ENCODE measurements around the gene EME2. TPM values are rescaled to one million over a fixed set of nuclear protein-coding genes. Genes with fewer than 3 reads are reported as not detected.

Gene EME2
- polyA plus RNA-seq, 1 donor from 2014 or later = 21.2 TPM

DNA sequence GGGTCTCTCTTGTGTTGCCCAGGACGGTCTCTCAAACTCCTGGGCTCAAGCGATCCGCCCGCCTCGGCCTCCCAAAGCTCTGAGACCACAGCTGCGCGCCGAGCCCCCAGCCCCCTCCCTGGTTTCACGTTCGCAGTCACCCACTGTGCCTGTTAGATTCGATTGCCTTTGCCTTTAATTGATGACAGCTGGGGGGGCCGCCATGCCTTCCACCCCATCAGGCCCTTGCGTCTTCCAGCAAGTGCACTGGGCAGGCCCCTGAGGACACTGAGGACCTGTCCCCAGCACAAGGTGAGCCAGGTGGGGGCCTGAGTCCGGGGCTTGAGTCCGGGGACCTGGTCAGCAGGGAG is 17.6 kb downstream of the EME2 start:
- Histone ChIP-seq H3K9me3 (ENCODE audit: low read length) (no peaks in the 10 kb centered on the region), H3K9ac (ENCODE audit: low read length) (no peak overlapping the region), H2AFZ (ENCODE audit: low read depth, low read length) (no peak overlapping the region), H3K27me3 (ENCODE audit: insufficient read depth, low read depth, low read length) (no peaks in the 10 kb centered on the region), H3K4me3 (ENCODE audit: low read length) (no peak overlapping the region), H4K20me1 (ENCODE audit: insufficient read depth) (no peaks in the 10 kb centered on the region), H3F3A (ENCODE audit: insufficient read depth, low read length, poor library complexity, severe bottlenecking) (no peaks in the 10 kb centered on the region), H3K27ac (ENCODE audit: low read length) (no peak overlapping the region), H3K4me2 (ENCODE audit: low read length) (no peak overlapping the region), H3K79me2 (replicated peaks; ENCODE audit: insufficient read depth, low read length) (peaks cover under 1% of the 10 kb centered on the region), H3K9me2 (ENCODE audit: insufficient read depth, low read length) (no peaks in the 10 kb centered on the region), H3K36me3 (ENCODE audit: insufficient read depth, low read length) (no peaks in the 10 kb centered on the region)
- TF ChIP-seq MXI1 (conservative IDR thresholded peaks at IDR 0.05; ENCODE audit: poor library complexity, severe bottlenecking) (no peak), RAD21 (conservative IDR thresholded peaks at IDR 0.05) (no peak), SMC3 (conservative IDR thresholded peaks at IDR 0.05; ENCODE audit: poor library complexity) (no peak), EP300 (conservative IDR thresholded peaks at IDR 0.05; ENCODE audit: poor library complexity, severe bottlenecking) (no peak), POLR2AphosphoS5 (IDR thresholded peaks at IDR 0.05) (no peak), EZH2 (IDR thresholded peaks at IDR 0.05; ENCODE audit: borderline replicate concordance, insufficient read depth, low read length, poor library complexity, severe bottlenecking) (no peak), TAF1 (IDR thresholded peaks at IDR 0.05; ENCODE audit: low read depth) (no peak)
- TF ChIP-seq, protein P1, sequence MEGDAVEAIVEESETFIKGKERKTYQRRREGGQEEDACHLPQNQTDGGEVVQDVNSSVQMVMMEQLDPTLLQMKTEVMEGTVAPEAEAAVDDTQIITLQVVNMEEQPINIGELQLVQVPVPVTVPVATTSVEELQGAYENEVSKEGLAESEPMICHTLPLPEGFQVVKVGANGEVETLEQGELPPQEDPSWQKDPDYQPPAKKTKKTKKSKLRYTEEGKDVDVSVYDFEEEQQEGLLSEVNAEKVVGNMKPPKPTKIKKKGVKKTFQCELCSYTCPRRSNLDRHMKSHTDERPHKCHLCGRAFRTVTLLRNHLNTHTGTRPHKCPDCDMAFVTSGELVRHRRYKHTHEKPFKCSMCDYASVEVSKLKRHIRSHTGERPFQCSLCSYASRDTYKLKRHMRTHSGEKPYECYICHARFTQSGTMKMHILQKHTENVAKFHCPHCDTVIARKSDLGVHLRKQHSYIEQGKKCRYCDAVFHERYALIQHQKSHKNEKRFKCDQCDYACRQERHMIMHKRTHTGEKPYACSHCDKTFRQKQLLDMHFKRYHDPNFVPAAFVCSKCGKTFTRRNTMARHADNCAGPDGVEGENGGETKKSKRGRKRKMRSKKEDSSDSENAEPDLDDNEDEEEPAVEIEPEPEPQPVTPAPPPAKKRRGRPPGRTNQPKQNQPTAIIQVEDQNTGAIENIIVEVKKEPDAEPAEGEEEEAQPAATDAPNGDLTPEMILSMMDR (IDR thresholded peaks at IDR 0.05; ENCODE audit: poor library complexity, severe bottlenecking) = no peak
- TF ChIP-seq, protein P2, sequence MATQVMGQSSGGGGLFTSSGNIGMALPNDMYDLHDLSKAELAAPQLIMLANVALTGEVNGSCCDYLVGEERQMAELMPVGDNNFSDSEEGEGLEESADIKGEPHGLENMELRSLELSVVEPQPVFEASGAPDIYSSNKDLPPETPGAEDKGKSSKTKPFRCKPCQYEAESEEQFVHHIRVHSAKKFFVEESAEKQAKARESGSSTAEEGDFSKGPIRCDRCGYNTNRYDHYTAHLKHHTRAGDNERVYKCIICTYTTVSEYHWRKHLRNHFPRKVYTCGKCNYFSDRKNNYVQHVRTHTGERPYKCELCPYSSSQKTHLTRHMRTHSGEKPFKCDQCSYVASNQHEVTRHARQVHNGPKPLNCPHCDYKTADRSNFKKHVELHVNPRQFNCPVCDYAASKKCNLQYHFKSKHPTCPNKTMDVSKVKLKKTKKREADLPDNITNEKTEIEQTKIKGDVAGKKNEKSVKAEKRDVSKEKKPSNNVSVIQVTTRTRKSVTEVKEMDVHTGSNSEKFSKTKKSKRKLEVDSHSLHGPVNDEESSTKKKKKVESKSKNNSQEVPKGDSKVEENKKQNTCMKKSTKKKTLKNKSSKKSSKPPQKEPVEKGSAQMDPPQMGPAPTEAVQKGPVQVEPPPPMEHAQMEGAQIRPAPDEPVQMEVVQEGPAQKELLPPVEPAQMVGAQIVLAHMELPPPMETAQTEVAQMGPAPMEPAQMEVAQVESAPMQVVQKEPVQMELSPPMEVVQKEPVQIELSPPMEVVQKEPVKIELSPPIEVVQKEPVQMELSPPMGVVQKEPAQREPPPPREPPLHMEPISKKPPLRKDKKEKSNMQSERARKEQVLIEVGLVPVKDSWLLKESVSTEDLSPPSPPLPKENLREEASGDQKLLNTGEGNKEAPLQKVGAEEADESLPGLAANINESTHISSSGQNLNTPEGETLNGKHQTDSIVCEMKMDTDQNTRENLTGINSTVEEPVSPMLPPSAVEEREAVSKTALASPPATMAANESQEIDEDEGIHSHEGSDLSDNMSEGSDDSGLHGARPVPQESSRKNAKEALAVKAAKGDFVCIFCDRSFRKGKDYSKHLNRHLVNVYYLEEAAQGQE (IDR thresholded peaks at IDR 0.05; ENCODE audit: borderline replicate concordance) = no peak

DNA sequence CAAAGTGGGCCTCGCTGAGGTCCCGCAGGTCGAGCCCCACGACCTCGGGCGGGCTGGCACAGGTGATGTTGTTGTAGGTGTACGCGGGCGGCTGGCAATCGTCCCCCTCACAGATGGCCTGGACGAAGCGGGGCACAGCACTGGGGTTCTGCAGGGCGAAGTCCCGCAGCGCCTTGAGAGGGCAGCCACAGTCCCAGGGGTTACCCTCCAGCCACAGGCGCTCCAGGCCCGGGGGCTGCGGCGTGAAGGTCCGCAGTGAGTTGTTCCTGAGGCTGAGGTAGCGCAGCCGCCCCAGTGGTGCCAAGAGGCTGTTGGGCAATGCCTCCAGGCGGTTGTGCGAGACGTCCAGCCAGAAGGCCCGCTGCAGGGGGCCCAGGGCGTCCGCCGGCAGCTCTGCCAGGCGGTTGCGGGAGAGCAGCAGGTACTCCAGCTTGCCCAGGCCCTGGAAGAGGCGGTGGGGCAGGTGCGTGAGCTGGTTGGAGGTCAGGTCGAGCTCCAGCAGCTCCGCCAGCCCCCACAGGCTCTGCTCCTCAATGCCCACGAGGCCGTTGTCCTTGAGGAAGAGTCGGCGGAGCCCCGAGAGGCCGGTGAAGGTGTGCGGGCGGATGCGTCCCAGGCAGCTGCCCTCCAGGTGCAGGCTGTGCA is 18.1 kb downstream of the EME2 start:
- no peak for TF ChIP-seq MXI1 (conservative IDR thresholded peaks at IDR 0.05; ENCODE audit: poor library complexity, severe bottlenecking)
- TF ChIP-seq POLR2AphosphoS5 (IDR thresholded peaks at IDR 0.05) = no peak
- TF ChIP-seq, protein P2 (IDR thresholded peaks at IDR 0.05; ENCODE audit: borderline replicate concordance) = no peak
- TF ChIP-seq SMC3 (conservative IDR thresholded peaks at IDR 0.05; ENCODE audit: poor library complexity) = no peak
- TF ChIP-seq, protein P1 (IDR thresholded peaks at IDR 0.05; ENCODE audit: poor library complexity, severe bottlenecking) = no peak
- TF ChIP-seq TAF1 (IDR thresholded peaks at IDR 0.05; ENCODE audit: low read depth) = no peak
- TF ChIP-seq RAD21 (conservative IDR thresholded peaks at IDR 0.05) = no peak
- TF ChIP-seq EP300 (conservative IDR thresholded peaks at IDR 0.05; ENCODE audit: poor library complexity, severe bottlenecking) = no peak
- no peak for TF ChIP-seq EZH2 (IDR thresholded peaks at IDR 0.05; ENCODE audit: borderline replicate concordance, insufficient read depth, low read length, poor library complexity, severe bottlenecking)

More for the DNA sequence above, 18.1 kb downstream of the EME2 start:
- Histone ChIP-seq H2AFZ (ENCODE audit: low read depth, low read length) (no peak overlapping the region), H3K27me3 (ENCODE audit: insufficient read depth, low read depth, low read length) (no peaks in the 10 kb centered on the region), H3K9ac (ENCODE audit: low read length) (no peak overlapping the region), H3K27ac (ENCODE audit: low read length) (no peak overlapping the region), H3K9me2 (ENCODE audit: insufficient read depth, low read length) (no peaks in the 10 kb centered on the region), H3K4me3 (ENCODE audit: low read length) (no peak overlapping the region), H3K36me3 (ENCODE audit: insufficient read depth, low read length) (no peaks in the 10 kb centered on the region), H3K79me2 (replicated peaks; ENCODE audit: insufficient read depth, low read length) (no peaks in the 10 kb centered on the region), H3K4me2 (ENCODE audit: low read length) (no peak overlapping the region), H4K20me1 (ENCODE audit: insufficient read depth) (no peaks in the 10 kb centered on the region), H3K9me3 (ENCODE audit: low read length) (no peaks in the 10 kb centered on the region), H3F3A (ENCODE audit: insufficient read depth, low read length, poor library complexity, severe bottlenecking) (no peaks in the 10 kb centered on the region)
